Panc1 (cell line): ENCODE results near the gene CMKLR1. TPM values are rescaled to one million over a fixed set of nuclear protein-coding genes. Genes with fewer than 3 reads are reported as not detected.

Experiments used
- ATAC-seq: fragments of 200-7000 bp; cut with Tn5 transposase; 2 replicates; pipeline ENCODE4 v1.9.1; 2020; ENCODE audit warnings: mild to moderate bottlenecking, moderate library complexity
- BruUV-seq: library from RNA; stranded (reverse); fragments of 400-500 nt; replicated peaks from 2 replicates; lab custom pipeline; 2021; lab: Mats Ljungman, UMichigan
- CTCF ChIA-PET: fragments of 300-600 bp; sonication (Branson Sonifier 250); formaldehyde crosslinking; loops from one replicate; lab custom pipeline; 2022; ENCODE audit warnings: antibody characterized with exemption; lab: Charles Lee
- POLR2A ChIA-PET: fragments of 300-600 bp; sonication (Branson Sonifier 250); formaldehyde crosslinking; loops from one replicate; lab custom pipeline; 2022; ENCODE audit warnings: antibody characterized with exemption; lab: Charles Lee
- DNase-seq: peaks from one replicate; pipeline ENCODE4 v3.0.0-alpha.2; 2010; ENCODE audit warnings: low read depth, low spot score
- H3K27ac ChIP-seq: 2 replicates; pipeline ENCODE4 v1.5.1; 2011; ENCODE audit warnings: mild to moderate bottlenecking, low read length, inconsistent platforms
- H3K27me3 ChIP-seq: fragments of 200-500 bp; sonication (Bioruptor generic); 2 replicates; pipeline ENCODE4 v1.6.0; 2014; ENCODE audit warnings: low read length, inconsistent platforms; ENCODE audit not compliant: control insufficient read depth, insufficient read depth
- H3K36me3 ChIP-seq: fragments of 200-500 bp; sonication (Bioruptor generic); 2 replicates; pipeline ENCODE4 v1.5.1; 2014; ENCODE audit warnings: inconsistent platforms, mild to moderate bottlenecking, low read length, moderate library complexity; ENCODE audit not compliant: control insufficient read depth, insufficient read depth
- H3K4me1 ChIP-seq: 2 replicates; pipeline ENCODE4 v1.5.1; 2011; ENCODE audit warnings: inconsistent platforms, mild to moderate bottlenecking, low read length, moderate library complexity; ENCODE audit not compliant: control insufficient read depth, insufficient read depth
- H3K4me3 ChIP-seq, 2 experiments: 2 replicates each; pipeline ENCODE4 v1.5.1; 2011 to 2012; ENCODE audit warnings: low read depth in 2 of 2, low read length in 2 of 2, mild to moderate bottlenecking in 2 of 2, inconsistent platforms in 1 of 2, moderate library complexity in 1 of 2
- H3K9me3 ChIP-seq: fragments of 200-500 bp; sonication (Bioruptor generic); 2 replicates; pipeline ENCODE4 v1.5.1; 2014; ENCODE audit warnings: low read depth, mild to moderate bottlenecking, inconsistent platforms, low read length, moderate library complexity; ENCODE audit not compliant: control insufficient read depth, insufficient read depth
- POLR2AphosphoS5 ChIP-seq: IDR thresholded peaks from 2 replicates; pipeline ENCODE4 v1.6.1; 2012; ENCODE audit warnings: mild to moderate bottlenecking, low read depth, low read length, moderate library complexity
- SIN3A ChIP-seq: IDR thresholded peaks from 2 replicates; pipeline ENCODE4 v1.6.1; 2012; ENCODE audit warnings: low read depth, mild to moderate bottlenecking, low read length, moderate library complexity, borderline replicate concordance; ENCODE audit not compliant: insufficient read depth
- TCF7L2 ChIP-seq: IDR thresholded peaks from 2 replicates; pipeline ENCODE4 v1.6.1; 2011; ENCODE audit warnings: mild to moderate bottlenecking, low read depth, low read length, inconsistent platforms
- in situ Hi-C: cut with HindIII; loops from 2 replicates; pipeline ENCODE4 v1.10.0; 2016; ENCODE audit warnings: low sequenced_read_pairs, low pct_unique_long_range_greater_than_20kb
- intact Hi-C: fragments of 100-400 bp; cut with micrococcal nuclease; formaldehyde crosslinking; loops from one replicate; pipeline ENCODE4 v1.10.0; 2022; ENCODE audit not compliant: unreplicated experiment
- total RNA-seq: library from RNA; stranded (reverse); gene quantifications from one replicate; pipeline ENCODE4 v1.2.1, GENCODE V29; 2021; ENCODE audit not compliant: unreplicated experiment
- TF ChIP-seq, protein P1 (sequence below), 2 experiments: IDR thresholded peaks; 2 replicates each; pipeline ENCODE4 v1.6.1; 2011 to 2012; ENCODE audit warnings: low read depth in 2 of 2, control low read depth in 1 of 2, low read length in 1 of 2, mild to moderate bottlenecking in 1 of 2, moderate library complexity in 1 of 2; ENCODE audit not compliant: insufficient read depth in 1 of 2
- TF ChIP-seq, protein P2 (sequence below): fragments of 450-650 bp; IDR thresholded peaks from 2 replicates; pipeline ENCODE4 v1.5.1; 2017; ENCODE audit warnings: mild to moderate bottlenecking

The CMKLR1 gene
- total RNA-seq, 1 experiment from 2014 or later: 0.03 TPM

DNA sequence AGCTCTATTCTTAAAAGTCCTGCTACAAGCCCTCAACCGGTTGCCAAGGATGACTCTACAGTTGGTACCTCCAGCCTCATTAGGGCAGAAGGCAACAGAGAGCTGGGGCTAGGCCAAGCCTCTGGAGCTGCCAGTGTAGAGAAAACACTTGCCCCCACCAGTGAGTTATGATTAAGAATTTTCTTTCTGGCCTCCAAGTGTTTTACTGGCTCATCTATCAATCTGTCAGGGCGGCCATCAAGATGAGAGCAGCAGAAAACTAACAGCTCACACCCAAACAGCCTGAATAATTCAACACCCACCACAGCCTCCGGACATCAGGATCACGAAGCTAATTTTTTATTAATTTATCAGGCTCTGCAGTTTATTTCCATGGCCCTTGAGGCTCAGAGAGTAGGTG is 40.7 kb upstream of the CMKLR1 start:
- Histone ChIP-seq H3K9me3 (no peaks in the 10 kb centered on the region), H3K4me1 (no peaks in the 10 kb centered on the region), H3K4me3 (no peak overlapping the region), H3K36me3 (no peaks in the 10 kb centered on the region), H3K27ac (no peak overlapping the region), H3K27me3 (no peaks in the 10 kb centered on the region)
- CTCF ChIA-PET: no interaction called here
- POLR2A ChIA-PET: no interaction called here
- TF ChIP-seq SIN3A (no peak), TCF7L2 (no peak), POLR2AphosphoS5 (no peak)
- TF ChIP-seq, protein P1, sequence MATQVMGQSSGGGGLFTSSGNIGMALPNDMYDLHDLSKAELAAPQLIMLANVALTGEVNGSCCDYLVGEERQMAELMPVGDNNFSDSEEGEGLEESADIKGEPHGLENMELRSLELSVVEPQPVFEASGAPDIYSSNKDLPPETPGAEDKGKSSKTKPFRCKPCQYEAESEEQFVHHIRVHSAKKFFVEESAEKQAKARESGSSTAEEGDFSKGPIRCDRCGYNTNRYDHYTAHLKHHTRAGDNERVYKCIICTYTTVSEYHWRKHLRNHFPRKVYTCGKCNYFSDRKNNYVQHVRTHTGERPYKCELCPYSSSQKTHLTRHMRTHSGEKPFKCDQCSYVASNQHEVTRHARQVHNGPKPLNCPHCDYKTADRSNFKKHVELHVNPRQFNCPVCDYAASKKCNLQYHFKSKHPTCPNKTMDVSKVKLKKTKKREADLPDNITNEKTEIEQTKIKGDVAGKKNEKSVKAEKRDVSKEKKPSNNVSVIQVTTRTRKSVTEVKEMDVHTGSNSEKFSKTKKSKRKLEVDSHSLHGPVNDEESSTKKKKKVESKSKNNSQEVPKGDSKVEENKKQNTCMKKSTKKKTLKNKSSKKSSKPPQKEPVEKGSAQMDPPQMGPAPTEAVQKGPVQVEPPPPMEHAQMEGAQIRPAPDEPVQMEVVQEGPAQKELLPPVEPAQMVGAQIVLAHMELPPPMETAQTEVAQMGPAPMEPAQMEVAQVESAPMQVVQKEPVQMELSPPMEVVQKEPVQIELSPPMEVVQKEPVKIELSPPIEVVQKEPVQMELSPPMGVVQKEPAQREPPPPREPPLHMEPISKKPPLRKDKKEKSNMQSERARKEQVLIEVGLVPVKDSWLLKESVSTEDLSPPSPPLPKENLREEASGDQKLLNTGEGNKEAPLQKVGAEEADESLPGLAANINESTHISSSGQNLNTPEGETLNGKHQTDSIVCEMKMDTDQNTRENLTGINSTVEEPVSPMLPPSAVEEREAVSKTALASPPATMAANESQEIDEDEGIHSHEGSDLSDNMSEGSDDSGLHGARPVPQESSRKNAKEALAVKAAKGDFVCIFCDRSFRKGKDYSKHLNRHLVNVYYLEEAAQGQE (IDR thresholded peaks at IDR 0.05; ENCODE audit: insufficient read depth in 1 of 2, low read depth in 2 of 2, low read length in 1 of 2): no peak
- TF ChIP-seq, protein P2, sequence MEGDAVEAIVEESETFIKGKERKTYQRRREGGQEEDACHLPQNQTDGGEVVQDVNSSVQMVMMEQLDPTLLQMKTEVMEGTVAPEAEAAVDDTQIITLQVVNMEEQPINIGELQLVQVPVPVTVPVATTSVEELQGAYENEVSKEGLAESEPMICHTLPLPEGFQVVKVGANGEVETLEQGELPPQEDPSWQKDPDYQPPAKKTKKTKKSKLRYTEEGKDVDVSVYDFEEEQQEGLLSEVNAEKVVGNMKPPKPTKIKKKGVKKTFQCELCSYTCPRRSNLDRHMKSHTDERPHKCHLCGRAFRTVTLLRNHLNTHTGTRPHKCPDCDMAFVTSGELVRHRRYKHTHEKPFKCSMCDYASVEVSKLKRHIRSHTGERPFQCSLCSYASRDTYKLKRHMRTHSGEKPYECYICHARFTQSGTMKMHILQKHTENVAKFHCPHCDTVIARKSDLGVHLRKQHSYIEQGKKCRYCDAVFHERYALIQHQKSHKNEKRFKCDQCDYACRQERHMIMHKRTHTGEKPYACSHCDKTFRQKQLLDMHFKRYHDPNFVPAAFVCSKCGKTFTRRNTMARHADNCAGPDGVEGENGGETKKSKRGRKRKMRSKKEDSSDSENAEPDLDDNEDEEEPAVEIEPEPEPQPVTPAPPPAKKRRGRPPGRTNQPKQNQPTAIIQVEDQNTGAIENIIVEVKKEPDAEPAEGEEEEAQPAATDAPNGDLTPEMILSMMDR: no peak
- DNase-seq: no peak
- in situ Hi-C loops: no loop called here
- intact Hi-C loops: no loop called here
- ATAC-seq: no peak
- BruUV-seq: no TSS peak

- no peaks in the 10 kb centered on the region for H3K4me1 ChIP-seq
- ChIA-PET CTCF (no interaction called here), POLR2A (no interaction called here)
- intact Hi-C loops: no loop called here
- H3K27ac ChIP-seq: no peak overlapping the region
- H3K4me3 ChIP-seq: no peak overlapping the region
- no TSS peak for BruUV-seq
- H3K36me3 ChIP-seq: no peaks in the 10 kb centered on the region
- no peaks in the 10 kb centered on the region for H3K9me3 ChIP-seq
- H3K27me3 ChIP-seq: no peaks in the 10 kb centered on the region
- TF ChIP-seq SIN3A: no peak
- no peak for ATAC-seq
- DNase-seq: no peak
- in situ Hi-C loops: no loop called here
Observed at GRCh38 chr12:108378926-108379325, 39.8 kb upstream of the CMKLR1 start.

- Histone ChIP-seq H3K27me3 (no peaks in the 10 kb centered on the region), H3K4me3 (no peak overlapping the region), H3K36me3 (no peaks in the 10 kb centered on the region), H3K4me1 (no peaks in the 10 kb centered on the region), H3K27ac (no peak overlapping the region), H3K9me3 (no peaks in the 10 kb centered on the region)
- intact Hi-C loops: no loop called here
- in situ Hi-C loops: no loop called here
- no TSS peak for BruUV-seq
- POLR2A ChIA-PET: interaction anchor here (0.7 kb wide), 1 partner anchor 24 kb away, joined by 3 read pairs; no protein-coding TSS in a partner anchor
- no peak for ATAC-seq
- no peak for TF ChIP-seq POLR2AphosphoS5
- no peak for TF ChIP-seq TCF7L2
- no peak for TF ChIP-seq SIN3A
- TF ChIP-seq, protein P1 (IDR thresholded peaks at IDR 0.05; ENCODE audit: insufficient read depth in 1 of 2, low read depth in 2 of 2, low read length in 1 of 2): no peak
- TF ChIP-seq, protein P2: no peak
- no peak for DNase-seq
- CTCF ChIA-PET: no interaction called here
Observed at GRCh38 chr12:108377260-108377659, 38.1 kb upstream of the CMKLR1 start.
